Pancreas (tissue), 10 donors: ENCODE results near the gene ZNF574. TPM values are rescaled to one million over a fixed set of nuclear protein-coding genes. Genes with fewer than 3 reads are reported as not detected.

Experiments
- ATAC-seq, 4 donors: fragments of 200-7000 bp; cut with Tn5 transposase; one replicate each; pipeline versions ENCODE4 v1.8.0 to v1.9.1; 2020; ENCODE audit warnings: mild to moderate bottlenecking in 4 of 4, moderate library complexity in 4 of 4
- DNase-seq, 6 donors: peaks; one replicate each; pipeline ENCODE4 v3.0.0-alpha.2; 2020
- FAIRE-seq: peaks from 2 replicates; lab custom pipeline; 2012; peaks lifted over from hg19 to GRCh38; lab: Jason Lieb, UNC
- H3K27ac ChIP-seq, 4 donors: fragments of 200-600 bp; sonication (generic); 1 replicate in 3 of 4; 2 replicates in 1 of 4; pipeline versions ENCODE4 v1.5.0 to v1.8.0; 2020
- H3K27me3 ChIP-seq, 4 donors: fragments of 200-600 bp; one replicate each; pipeline ENCODE4 v1.8.0; 2021
- H3K36me3 ChIP-seq, 3 donors: fragments of 200-600 bp; sonication (generic) in 1 of 3; one replicate each; pipeline versions ENCODE4 v1.5.0 to v1.8.0; 2020 to 2021
- H3K4me1 ChIP-seq, 3 donors: fragments of 200-600 bp; one replicate each; pipeline ENCODE4 v1.8.0; 2021
- H3K4me3 ChIP-seq, 4 donors: fragments of 200-600 bp; sonication (generic) in 2 of 4; one replicate each; pipeline versions ENCODE4 v1.5.0 to v1.8.0; 2020 to 2021
- H3K9me3 ChIP-seq, 4 donors: fragments of 200-600 bp; one replicate each; pipeline ENCODE4 v1.8.0; 2021
- WGBS, 2 donors: extraction: QIAGEN DNeasy Blood & Tissue Kit; methylation state at CpG; one replicate each; pipeline ENCODE4 v1.1.7; 2013; 5-methylcytosine and 5-hydroxymethylcytosine counted together
- intact Hi-C, 3 donors: fragments of 100-400 bp; cut with DNase I; formaldehyde crosslinking; loops; one replicate each; pipeline versions ENCODE4 v1.11.1 to v1.14.2; 2022
- polyA plus RNA-seq, 2 donors: library from polyadenylated mRNA; stranded (reverse); fragments of 200-250 nt; gene quantifications; one replicate each; pipeline ENCODE4 v1.2.3, GENCODE V29; 2013
- total RNA-seq, 6 donors: library from RNA; stranded (reverse); fragmentation: NEBNext Ultra II Directional in 4 of 6; extraction: Animal tissue kit (Norgen Biotek cat#: 25700) in 4 of 6; gene quantifications; one replicate each; pipeline versions ENCODE4 v1.2.1 to v1.2.4, GENCODE V29; 2021 to 2023
- TF ChIP-seq, protein P1 (sequence below), 4 donors: fragments of 200-600 bp; sonication (generic) in 3 of 4; IDR thresholded peaks; one replicate each; pipeline versions ENCODE4 v1.5.0 to v1.8.0; 2021; ENCODE audit warnings: antibody characterized with exemption in 4 of 4
- donor health status: healthy with polysubstance abuse.
- donor health status: DM: no; HTN: no; CAD: no; lungs with moderate emphysema.
- donor health status: DM: no; HTN: no; CAD: no.
- donor health status: control.
- donor health status: control.
- donor health status: Bipolar disorder and iron deficiency.
- donor health status: DM: yes; HTN: yes; CAD: no.
- donor health status: DM: no; HTN: no; CAD: no.
- donor health status: DM: no; HTN: no; CAD: no.
- donor health status: DM: yes; HTN: yes; CAD: no.

ZNF574 gene
- total and polyA plus RNA-seq, 8 donors = 3.9 to 8.5 (median 5.8) TPM

DNA sequence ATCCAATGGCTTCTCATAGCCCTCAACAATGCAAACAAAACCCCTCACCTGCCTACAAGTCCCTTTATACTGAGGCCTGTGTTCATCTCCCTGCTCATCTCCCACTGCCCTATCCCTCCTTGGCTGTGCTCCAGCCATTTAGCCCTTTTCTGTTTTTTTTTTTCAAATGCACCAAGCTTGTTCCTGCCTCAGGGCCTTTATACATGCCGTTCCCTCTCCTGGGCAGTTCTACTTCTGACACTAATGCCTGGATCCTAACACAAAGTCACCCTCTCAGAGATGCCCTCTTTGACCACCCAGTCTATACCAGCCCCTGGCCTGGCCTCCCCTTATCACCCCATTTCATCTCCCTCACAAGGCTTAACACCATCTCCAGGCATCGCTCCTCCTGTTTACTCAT, 26.9 kb downstream of the ZNF574 start:
- ATAC-seq (no peak), FAIRE-seq (no peak), DNase-seq (no peak)
- intact Hi-C loops = no loop called here
- Histone ChIP-seq H3K36me3 (no peaks in the 10 kb centered on the region), H3K4me3 (no peak overlapping the region), H3K4me1 (peaks cover 16 to 22% (median 18%) of the 10 kb centered on the region in 3 donors), H3K27ac (no peak overlapping the region), H3K9me3 (no peaks in the 10 kb centered on the region), H3K27me3 (no peaks in the 10 kb centered on the region)
- WGBS, 2 donors = 92 to 93% methylated on average over 2 of the region's 2 CpGs
- TF ChIP-seq, protein P1, sequence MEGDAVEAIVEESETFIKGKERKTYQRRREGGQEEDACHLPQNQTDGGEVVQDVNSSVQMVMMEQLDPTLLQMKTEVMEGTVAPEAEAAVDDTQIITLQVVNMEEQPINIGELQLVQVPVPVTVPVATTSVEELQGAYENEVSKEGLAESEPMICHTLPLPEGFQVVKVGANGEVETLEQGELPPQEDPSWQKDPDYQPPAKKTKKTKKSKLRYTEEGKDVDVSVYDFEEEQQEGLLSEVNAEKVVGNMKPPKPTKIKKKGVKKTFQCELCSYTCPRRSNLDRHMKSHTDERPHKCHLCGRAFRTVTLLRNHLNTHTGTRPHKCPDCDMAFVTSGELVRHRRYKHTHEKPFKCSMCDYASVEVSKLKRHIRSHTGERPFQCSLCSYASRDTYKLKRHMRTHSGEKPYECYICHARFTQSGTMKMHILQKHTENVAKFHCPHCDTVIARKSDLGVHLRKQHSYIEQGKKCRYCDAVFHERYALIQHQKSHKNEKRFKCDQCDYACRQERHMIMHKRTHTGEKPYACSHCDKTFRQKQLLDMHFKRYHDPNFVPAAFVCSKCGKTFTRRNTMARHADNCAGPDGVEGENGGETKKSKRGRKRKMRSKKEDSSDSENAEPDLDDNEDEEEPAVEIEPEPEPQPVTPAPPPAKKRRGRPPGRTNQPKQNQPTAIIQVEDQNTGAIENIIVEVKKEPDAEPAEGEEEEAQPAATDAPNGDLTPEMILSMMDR (IDR thresholded peaks at IDR 0.05) = no peak

DNA sequence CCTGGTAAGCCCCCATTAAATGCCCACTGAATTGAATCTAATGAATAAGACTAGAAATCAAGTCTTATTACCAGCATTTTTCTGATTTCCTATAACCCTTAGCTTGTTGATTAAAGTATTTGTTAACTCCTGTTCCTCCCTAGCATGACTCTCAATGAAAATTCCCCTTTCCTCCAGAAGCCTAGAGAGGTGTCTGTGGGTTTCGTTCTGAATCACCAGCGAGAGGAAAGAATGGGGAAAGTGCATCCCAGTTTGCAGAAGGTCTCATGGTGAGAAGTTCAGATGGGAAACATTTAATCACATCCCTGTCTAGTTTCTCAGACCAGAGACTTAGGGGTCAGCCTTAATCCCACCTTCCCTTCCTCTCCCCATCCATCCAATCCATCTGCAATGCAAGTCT, 29.4 kb downstream of the ZNF574 start:
- DNase-seq (no peak), FAIRE-seq (no peak), ATAC-seq (no peak)
- Histone ChIP-seq H3K4me3 (no peak overlapping the region), H3K27me3 (no peaks in the 10 kb centered on the region), H3K9me3 (no peaks in the 10 kb centered on the region), H3K4me1 (peaks cover 0 to 11% (median 0%) of the 10 kb centered on the region in 3 donors), H3K36me3 (no peaks in the 10 kb centered on the region), H3K27ac (no peak overlapping the region)
- intact Hi-C loops = no loop called here
- WGBS, 2 donors = 79 to 80% methylated on average over 2 of the region's 2 CpGs
- TF ChIP-seq, protein P1 (IDR thresholded peaks at IDR 0.05) = no peak

DNA sequence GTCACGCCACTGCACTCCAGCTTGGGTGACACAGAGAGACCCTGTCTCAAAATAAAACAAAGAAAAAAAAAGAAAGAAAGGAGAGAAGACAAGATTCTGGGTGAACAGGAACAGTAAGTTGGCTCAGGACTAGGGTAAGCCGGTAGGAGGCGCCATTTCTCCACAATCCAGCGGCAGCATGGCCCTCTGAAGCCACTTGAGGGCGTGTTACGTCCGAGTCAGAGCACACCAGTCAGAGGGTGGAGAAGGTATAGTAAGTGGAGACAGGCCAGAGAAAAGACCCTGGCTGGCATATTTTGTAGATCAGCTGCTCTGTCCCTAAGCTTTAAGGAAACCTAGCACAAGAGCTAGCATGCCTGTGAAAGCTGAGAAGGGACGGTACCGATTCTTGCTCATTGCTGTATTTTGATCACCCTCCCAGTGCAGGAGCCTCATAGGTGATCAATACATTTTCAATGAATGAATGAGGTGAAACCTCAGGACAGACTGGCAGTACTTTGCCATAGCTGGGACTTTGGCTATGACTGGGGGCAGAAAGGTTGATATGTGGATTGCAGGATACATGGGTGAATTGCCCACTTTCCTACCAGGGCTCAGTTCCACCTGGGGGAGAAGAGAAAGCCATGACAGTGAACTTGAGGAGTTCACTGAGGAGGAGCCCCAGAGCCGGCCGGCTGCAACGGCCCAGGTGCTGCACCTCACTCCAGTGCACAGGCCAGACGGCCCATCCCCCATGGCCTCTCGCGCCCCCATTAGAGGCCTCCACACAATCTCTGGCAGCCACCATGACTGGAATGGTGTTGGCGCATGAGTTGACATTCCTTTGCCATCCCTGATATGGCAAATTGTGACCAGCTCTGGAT, 32.8 kb downstream of the ZNF574 start:
- Histone ChIP-seq H3K36me3 (no peaks in the 10 kb centered on the region), H3K4me3 (no peak overlapping the region), H3K9me3 (no peaks in the 10 kb centered on the region), H3K27ac (no peak overlapping the region), H3K27me3 (no peaks in the 10 kb centered on the region), H3K4me1 (peaks cover 0 to 15% (median 0%) of the 10 kb centered on the region in 3 donors)
- intact Hi-C loops = no loop called here
- FAIRE-seq (no peak), ATAC-seq (peak; percentile 90 to 100 (median 98)), DNase-seq (peak; percentile 74 to 90 (median 86))
- 22 to 25% methylated on average over 16 of the region's 16 CpGs for WGBS, 2 donors
- TF ChIP-seq, protein P1 (IDR thresholded peaks at IDR 0.05) = peak; percentile 91 to 96 (median 93)

DNA sequence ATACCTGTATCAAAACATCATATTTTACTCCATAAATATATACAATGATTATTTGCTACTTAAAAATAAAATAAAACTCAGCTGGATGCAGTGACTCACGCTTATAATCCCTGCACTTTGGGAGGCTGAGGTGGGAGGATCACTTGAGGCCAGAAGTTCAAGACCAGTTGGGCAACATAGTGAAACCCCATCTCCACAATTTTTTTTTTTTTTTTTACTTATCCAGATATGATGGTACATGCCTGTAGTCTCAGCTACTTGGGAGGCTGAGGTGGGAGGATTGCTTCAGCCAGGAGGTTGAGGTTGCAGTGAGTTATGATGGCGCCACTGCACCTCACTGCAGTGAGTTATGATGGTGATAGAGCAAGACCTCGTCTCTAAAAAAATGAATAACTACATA, 33.9 kb downstream of the ZNF574 start:
- intact Hi-C loops = no loop called here
- 80 to 85% methylated on average over 3 of the region's 3 CpGs for WGBS, 2 donors
- no peak for FAIRE-seq

More for the DNA sequence above, 33.9 kb downstream of the ZNF574 start:
- H3K27ac ChIP-seq = no peak overlapping the region
- no peaks in the 10 kb centered on the region for H3K27me3 ChIP-seq
- peaks cover 4 to 27% (median 11%) of the 10 kb centered on the region in 3 donors for H3K4me1 ChIP-seq
- H3K36me3 ChIP-seq = no peaks in the 10 kb centered on the region
- TF ChIP-seq, protein P1 (IDR thresholded peaks at IDR 0.05) = no peak
- no peaks in the 10 kb centered on the region for H3K9me3 ChIP-seq
- ATAC-seq (no peak), DNase-seq (no peak)
- H3K4me3 ChIP-seq = no peak overlapping the region
